Endodermal cell (in vitro differentiated cells): ENCODE data around the gene TBXAS1. TPM values are rescaled to one million over a fixed set of nuclear protein-coding genes. Genes with fewer than 3 reads are reported as not detected.
"Not testable (repeated sequence)": the region's sequence is repeated elsewhere in the genome, so short reads cannot be mapped to it uniquely, and the experiment has no call there.

Experiments
- DNase-seq: peaks from one replicate; pipeline ENCODE4 v3.0.0-alpha.2; 2017
- H3K27ac ChIP-seq: 2 replicates; pipeline ENCODE4 v1.5.1; 2013; ENCODE audit warnings: mild to moderate bottlenecking, low read depth, low read length, moderate library complexity
- H3K27me3 ChIP-seq: 2 replicates; pipeline ENCODE4 v1.6.1; 2013; ENCODE audit warnings: mild to moderate bottlenecking, low read length, moderate library complexity; ENCODE audit not compliant: insufficient read depth, control insufficient read depth, poor library complexity, severe bottlenecking
- H3K36me3 ChIP-seq: 2 replicates; pipeline ENCODE4 v1.7.0; 2013; ENCODE audit warnings: mild to moderate bottlenecking, low read length, moderate library complexity; ENCODE audit not compliant: control insufficient read depth, insufficient read depth
- H3K4me1 ChIP-seq: one replicate; pipeline ENCODE4 v1.7.0; 2013; ENCODE audit warnings: low read length; ENCODE audit not compliant: control insufficient read depth, insufficient read depth
- H3K4me3 ChIP-seq: 2 replicates; pipeline ENCODE4 v1.5.1; 2013; ENCODE audit warnings: mild to moderate bottlenecking, low read length, moderate library complexity
- H3K9ac ChIP-seq: 2 replicates; pipeline ENCODE4 v1.6.1; 2013; ENCODE audit warnings: mild to moderate bottlenecking, low read length, moderate library complexity; ENCODE audit not compliant: poor library complexity, severe bottlenecking; ENCODE audit errors: extremely low read depth
- H3K9me3 ChIP-seq: 2 replicates; pipeline ENCODE4 v1.6.1; 2013; ENCODE audit warnings: mild to moderate bottlenecking, low read length, moderate library complexity; ENCODE audit not compliant: control insufficient read depth
- H3K27ac Mint-ChIP-seq: 2 replicates; pipeline ENCODE4 v1.8.0; 2020; ENCODE audit warnings: mixed read lengths
- H3K27me3 Mint-ChIP-seq: 2 replicates; pipeline ENCODE4 v1.8.0; 2021; ENCODE audit warnings: mild to moderate bottlenecking, mixed read lengths; ENCODE audit not compliant: insufficient read depth
- H3K36me3 Mint-ChIP-seq: 2 replicates; pipeline ENCODE4 v1.8.0; 2020; ENCODE audit warnings: low read depth, mixed read lengths
- H3K4me1 Mint-ChIP-seq: 2 replicates; pipeline ENCODE4 v1.8.0; 2020; ENCODE audit warnings: mixed read lengths
- H3K4me3 Mint-ChIP-seq: 2 replicates; pipeline ENCODE4 v1.8.0; 2020; ENCODE audit warnings: mild to moderate bottlenecking, moderate library complexity, mixed read lengths
- H3K9me3 Mint-ChIP-seq: 2 replicates; pipeline ENCODE4 v1.8.0; 2020; ENCODE audit warnings: mild to moderate bottlenecking, mixed read lengths
- WGBS, 2 experiments: methylation state at CpG; one replicate each; pipeline versions ENCODE4 v1.1.5 to v1.1.7; 2013; ENCODE audit warnings: missing lambda C conversion rate in 2 of 2, mixed read lengths in 1 of 2; ENCODE audit not compliant: insufficient coverage in 1 of 2, insufficient read length in 1 of 2; 5-methylcytosine and 5-hydroxymethylcytosine counted together
- total RNA-seq, 2 donors: library from RNA; stranded (reverse); fragmentation: NEBNext Ultra II Directional in 1 of 2; extraction: Animal tissue kit (Norgen Biotek cat#: 25700) in 1 of 2; gene quantifications; 2 replicates in 1 of 2; 3 replicates in 1 of 2; pipeline ENCODE4 v1.2.1, GENCODE V29; 2021
- TF ChIP-seq, protein P1 (sequence below): fragments of 200-600 bp; sonication (generic); conservative IDR thresholded peaks from 2 replicates; pipeline ENCODE4 v1.5.0; 2021; ENCODE audit warnings: antibody characterized with exemption, mild to moderate bottlenecking

Gene TBXAS1
- total RNA-seq, 2 donors from 2014 or later, result 7.6 to 13.5 TPM

DNA sequence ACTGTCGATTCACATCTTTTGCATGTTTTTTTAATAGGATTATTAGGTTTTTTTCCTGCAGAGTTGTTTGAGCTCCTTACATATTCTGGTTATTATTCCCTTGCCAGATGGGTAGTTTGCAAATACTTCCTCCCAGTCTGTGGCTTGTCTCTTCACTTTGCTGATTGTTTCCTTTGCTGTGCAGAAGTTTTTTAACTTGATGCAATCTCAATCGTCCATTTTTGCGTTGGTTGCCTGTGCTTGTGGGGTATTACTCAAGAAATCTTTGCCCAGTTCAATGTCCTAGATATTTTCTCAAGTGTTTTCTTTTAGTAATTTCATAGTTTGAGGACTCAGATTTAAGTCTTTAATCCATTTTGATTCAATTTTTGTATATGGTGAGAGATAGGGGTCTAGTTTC lies 95.4 kb downstream of the TBXAS1 start:
- TF ChIP-seq, protein P1, sequence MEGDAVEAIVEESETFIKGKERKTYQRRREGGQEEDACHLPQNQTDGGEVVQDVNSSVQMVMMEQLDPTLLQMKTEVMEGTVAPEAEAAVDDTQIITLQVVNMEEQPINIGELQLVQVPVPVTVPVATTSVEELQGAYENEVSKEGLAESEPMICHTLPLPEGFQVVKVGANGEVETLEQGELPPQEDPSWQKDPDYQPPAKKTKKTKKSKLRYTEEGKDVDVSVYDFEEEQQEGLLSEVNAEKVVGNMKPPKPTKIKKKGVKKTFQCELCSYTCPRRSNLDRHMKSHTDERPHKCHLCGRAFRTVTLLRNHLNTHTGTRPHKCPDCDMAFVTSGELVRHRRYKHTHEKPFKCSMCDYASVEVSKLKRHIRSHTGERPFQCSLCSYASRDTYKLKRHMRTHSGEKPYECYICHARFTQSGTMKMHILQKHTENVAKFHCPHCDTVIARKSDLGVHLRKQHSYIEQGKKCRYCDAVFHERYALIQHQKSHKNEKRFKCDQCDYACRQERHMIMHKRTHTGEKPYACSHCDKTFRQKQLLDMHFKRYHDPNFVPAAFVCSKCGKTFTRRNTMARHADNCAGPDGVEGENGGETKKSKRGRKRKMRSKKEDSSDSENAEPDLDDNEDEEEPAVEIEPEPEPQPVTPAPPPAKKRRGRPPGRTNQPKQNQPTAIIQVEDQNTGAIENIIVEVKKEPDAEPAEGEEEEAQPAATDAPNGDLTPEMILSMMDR, result no peak
- H3K27ac Mint-ChIP-seq, result no peak overlapping the region
- no peaks in the 10 kb centered on the region for H3K9me3 Mint-ChIP-seq
- no peaks in the 10 kb centered on the region for H3K27me3 ChIP-seq
- H3K36me3 ChIP-seq, result no peaks in the 10 kb centered on the region
- H3K36me3 Mint-ChIP-seq, result no peaks in the 10 kb centered on the region
- H3K4me1 Mint-ChIP-seq, result peaks cover 6% of the 10 kb centered on the region
- H3K27me3 Mint-ChIP-seq, result peaks cover 2% of the 10 kb centered on the region
- H3K9ac ChIP-seq, result no peak overlapping the region
- H3K4me3 ChIP-seq, result no peak overlapping the region
- H3K4me1 ChIP-seq, result peaks cover 4% of the 10 kb centered on the region
- WGBS, 2 experiments, result 50 to 63% methylated on average over 2 to 3 of the region's 3 CpGs
- H3K27ac ChIP-seq, result no peak overlapping the region
- no peaks in the 10 kb centered on the region for H3K9me3 ChIP-seq
- DNase-seq, result no peak
- H3K4me3 Mint-ChIP-seq, result no peak overlapping the region

DNA sequence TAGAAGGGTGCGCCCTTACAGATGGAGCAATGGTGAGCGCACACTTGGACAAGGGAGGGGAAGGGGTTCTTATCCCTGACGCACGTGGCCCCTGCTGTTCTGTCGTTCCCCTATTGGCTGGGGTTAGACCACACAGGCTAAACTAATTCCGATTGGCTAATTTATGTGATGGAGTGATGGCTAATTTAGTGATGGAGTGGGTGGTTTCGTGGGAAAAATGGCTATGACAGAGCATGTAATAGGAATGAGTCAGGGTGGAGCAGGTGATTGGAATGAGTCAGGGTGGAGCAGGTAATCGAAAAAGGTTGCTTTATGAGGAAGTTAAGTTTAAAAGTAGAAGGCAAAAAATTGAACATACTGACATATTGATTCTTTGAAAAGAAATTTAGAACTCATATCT lies 100.2 kb downstream of the TBXAS1 start:
- not testable (repeated sequence) for H3K4me3 ChIP-seq, H3K27me3 ChIP-seq, H3K9me3 Mint-ChIP-seq, H3K4me1 ChIP-seq, H3K27ac Mint-ChIP-seq, H3K9me3 ChIP-seq, H3K36me3 ChIP-seq, H3K36me3 Mint-ChIP-seq, H3K4me3 Mint-ChIP-seq, H3K27me3 Mint-ChIP-seq, H3K9ac ChIP-seq, H3K4me1 Mint-ChIP-seq, H3K27ac ChIP-seq, DNase-seq
- WGBS, 2 experiments, result 93 to 94% methylated on average over 2 to 8 of the region's 8 CpGs

DNA sequence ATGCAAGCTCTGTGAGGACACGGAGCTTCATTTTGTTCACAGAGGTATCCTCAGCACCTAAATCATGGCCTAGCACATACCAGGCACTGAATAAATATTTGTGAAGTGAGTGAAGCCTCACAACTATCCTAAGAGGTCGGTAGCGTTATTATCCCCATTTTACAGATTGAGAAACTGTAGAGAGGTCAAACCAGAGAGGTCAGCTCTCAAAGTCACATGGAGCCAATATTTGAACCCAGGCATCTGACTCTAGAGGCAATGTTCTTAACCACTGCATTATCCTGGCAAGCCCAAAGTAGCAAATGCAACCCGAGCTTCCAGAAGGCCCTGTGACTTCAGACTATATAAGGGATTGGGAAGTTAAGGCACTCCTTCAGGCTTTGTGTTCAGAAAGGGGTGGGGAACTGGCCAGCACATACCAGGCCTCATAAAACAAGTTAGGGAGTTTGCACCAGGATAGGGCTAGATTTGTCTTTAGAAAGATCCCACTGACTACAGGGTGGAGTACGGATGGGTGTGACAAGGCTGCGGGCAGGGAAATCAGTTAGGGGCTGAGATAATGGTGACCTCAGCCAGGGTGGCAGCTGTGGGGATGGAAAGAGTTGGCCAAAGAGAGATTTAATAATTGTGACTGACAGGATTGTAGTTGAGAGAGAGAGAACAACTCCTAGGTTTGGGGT lies 101.4 kb downstream of the TBXAS1 start:
- no peaks in the 10 kb centered on the region for H3K36me3 ChIP-seq
- H3K4me3 ChIP-seq, result no peak overlapping the region
- H3K27me3 Mint-ChIP-seq, result no peaks in the 10 kb centered on the region
- H3K36me3 Mint-ChIP-seq, result no peaks in the 10 kb centered on the region
- no peaks in the 10 kb centered on the region for H3K4me1 Mint-ChIP-seq
- H3K4me1 ChIP-seq, result no peaks in the 10 kb centered on the region
- 93 to 94% methylated on average over 3 to 6 of the region's 6 CpGs for WGBS, 2 experiments
- no peak overlapping the region for H3K4me3 Mint-ChIP-seq
- H3K27ac ChIP-seq, result no peak overlapping the region
- no peaks in the 10 kb centered on the region for H3K27me3 ChIP-seq
- no peaks in the 10 kb centered on the region for H3K9me3 ChIP-seq
- TF ChIP-seq, protein P1, result no peak
- DNase-seq, result no peak
- H3K27ac Mint-ChIP-seq, result no peak overlapping the region
- no peak overlapping the region for H3K9ac ChIP-seq
- H3K9me3 Mint-ChIP-seq, result no peaks in the 10 kb centered on the region
